HepG2 (cell line): ENCODE results near the gene PRKAR1B. TPM values are rescaled to one million over a fixed set of nuclear protein-coding genes. Genes with fewer than 3 reads are reported as not detected.

ENCODE experiments used
- AKAP8 ChIP-seq: sonication (generic); formaldehyde crosslinking; IDR thresholded peaks from 2 replicates; pipeline ENCODE4 v1.5.1; 2020; ENCODE audit warnings: mild to moderate bottlenecking, missing genetic modification reagents
- ARNT2 ChIP-seq: sonication (generic); formaldehyde crosslinking; IDR thresholded peaks from 2 replicates; pipeline ENCODE4 v1.8.0; 2022; ENCODE audit warnings: mild to moderate bottlenecking, low read depth, missing genetic modification reagents, moderate library complexity
- ATF7-NPFF ChIP-seq: sonication (generic); formaldehyde crosslinking; IDR thresholded peaks from 2 replicates; pipeline ENCODE4 v1.8.1; 2023; ENCODE audit warnings: mild to moderate bottlenecking, low read depth, missing genetic modification reagents, moderate library complexity
- GLI4 ChIP-seq: sonication (generic); formaldehyde crosslinking; IDR thresholded peaks from 2 replicates; pipeline ENCODE4 v1.5.1; 2020; ENCODE audit warnings: missing genetic modification reagents, mild to moderate bottlenecking, moderate library complexity, borderline replicate concordance
- MTA1 ChIP-seq: sonication (generic); formaldehyde crosslinking; IDR thresholded peaks from 2 replicates; pipeline ENCODE4 v1.4.0; 2020; ENCODE audit warnings: missing genetic modification reagents, mild to moderate bottlenecking, borderline replicate concordance
- MTF2 ChIP-seq: sonication (generic); formaldehyde crosslinking; IDR thresholded peaks from 2 replicates; pipeline ENCODE4 v1.5.0; 2020; ENCODE audit warnings: missing genetic modification reagents, borderline replicate concordance
- POLR2A ChIP-seq, 2 experiments: IDR thresholded peaks; 2 replicates each; pipeline ENCODE4 v1.6.1; 2011; ENCODE audit warnings: low read depth in 2 of 2, low read length in 2 of 2, mild to moderate bottlenecking in 1 of 2, moderate library complexity in 1 of 2; ENCODE audit not compliant: insufficient read depth in 1 of 2
- SALL2 ChIP-seq: sonication (generic); formaldehyde crosslinking; IDR thresholded peaks from 2 replicates; pipeline ENCODE4 v1.8.1; 2023; ENCODE audit warnings: mild to moderate bottlenecking, missing genetic modification reagents, inconsistent platforms
- SCMH1 ChIP-seq: sonication (generic); formaldehyde crosslinking; IDR thresholded peaks from 2 replicates; pipeline ENCODE4 v1.9.0; 2021; ENCODE audit warnings: missing genetic modification reagents, mild to moderate bottlenecking, borderline replicate concordance
- ZBTB1 ChIP-seq: sonication (generic); formaldehyde crosslinking; IDR thresholded peaks from 2 replicates; pipeline ENCODE4 v1.4.0; 2020; ENCODE audit warnings: missing genetic modification reagents, borderline replicate concordance
- ZFP37 ChIP-seq: sonication (generic); formaldehyde crosslinking; IDR thresholded peaks from 2 replicates; pipeline ENCODE4 v1.4.0; 2020; ENCODE audit warnings: missing genetic modification reagents, borderline replicate concordance
- ZNF260 ChIP-seq: sonication (generic); formaldehyde crosslinking; IDR thresholded peaks from 2 replicates; pipeline ENCODE4 v1.4.0; 2020; ENCODE audit warnings: missing genetic modification reagents, low read depth, mild to moderate bottlenecking, borderline replicate concordance
- ZNF30 ChIP-seq: sonication (generic); formaldehyde crosslinking; IDR thresholded peaks from 2 replicates; pipeline ENCODE4 v1.5.0; 2020; ENCODE audit warnings: mild to moderate bottlenecking, missing genetic modification reagents
- ZNF513 ChIP-seq: sonication (generic); formaldehyde crosslinking; conservative IDR thresholded peaks from 2 replicates; pipeline ENCODE4 v1.5.0; 2020; ENCODE audit warnings: missing genetic modification reagents
- ZNF552 ChIP-seq: sonication (generic); formaldehyde crosslinking; IDR thresholded peaks from 2 replicates; pipeline ENCODE4 v1.9.0; 2022; ENCODE audit warnings: missing genetic modification reagents, mild to moderate bottlenecking, borderline replicate concordance
- ZNF569 ChIP-seq: sonication (generic); formaldehyde crosslinking; IDR thresholded peaks from 2 replicates; pipeline ENCODE4 v1.5.0; 2020; ENCODE audit warnings: mild to moderate bottlenecking, missing genetic modification reagents, moderate library complexity, borderline replicate concordance
- ZNF704 ChIP-seq: sonication (generic); formaldehyde crosslinking; IDR thresholded peaks from 2 replicates; pipeline ENCODE4 v1.8.1; 2023; ENCODE audit warnings: mild to moderate bottlenecking, inconsistent platforms, moderate library complexity, missing genetic modification reagents, borderline replicate concordance
- ZNF737 ChIP-seq: sonication (generic); formaldehyde crosslinking; IDR thresholded peaks from 2 replicates; pipeline ENCODE4 v1.5.0; 2020; ENCODE audit warnings: missing genetic modification reagents, mild to moderate bottlenecking, borderline replicate concordance
- polyA plus RNA-seq, 8 experiments: library from polyadenylated mRNA; depleted of rRNA in 3 of 8; stranded (reverse) in 7 of 8; unstranded in 1 of 8; fragments of >200 nt; fragmentation: Illumina TruSeq in 4 of 8; extraction: Trizol in 4 of 8; gene quantifications; 2 replicates each; pipeline versions ENCODE4 v1.2.1 to v1.2.3, GENCODE V29; 2011 to 2016; ENCODE audit warnings: low read depth in 4 of 8, missing spikeins in 1 of 8, mixed read lengths in 1 of 8; ENCODE audit not compliant: insufficient read depth in 1 of 8
- total RNA-seq, 5 experiments: library from RNA; depleted of rRNA; stranded (reverse); fragments of >200 nt; fragmentation: Illumina TruSeq; extraction: Trizol; gene quantifications; 2 replicates each; pipeline ENCODE4 v1.2.3, GENCODE V29; 2016; ENCODE audit warnings: low read depth in 1 of 5
- TF ChIP-seq, protein P1 (sequence below): sonication (generic); formaldehyde crosslinking; IDR thresholded peaks from 2 replicates; pipeline ENCODE4; 2020; ENCODE audit warnings: missing genetic modification reagents, mild to moderate bottlenecking, borderline replicate concordance
- TF ChIP-seq, protein P2 (sequence below): sonication (generic); formaldehyde crosslinking; IDR thresholded peaks from 2 replicates; pipeline ENCODE4 v1.8.1; 2022; ENCODE audit warnings: low read depth, mild to moderate bottlenecking, missing genetic modification reagents

The PRKAR1B gene
- total and polyA plus RNA-seq, 2 of the 13 experiments (the other 11 are each of a cell fraction or from before 2014, with no cell fraction given) = 7.9 to 28.2 TPM

DNA sequence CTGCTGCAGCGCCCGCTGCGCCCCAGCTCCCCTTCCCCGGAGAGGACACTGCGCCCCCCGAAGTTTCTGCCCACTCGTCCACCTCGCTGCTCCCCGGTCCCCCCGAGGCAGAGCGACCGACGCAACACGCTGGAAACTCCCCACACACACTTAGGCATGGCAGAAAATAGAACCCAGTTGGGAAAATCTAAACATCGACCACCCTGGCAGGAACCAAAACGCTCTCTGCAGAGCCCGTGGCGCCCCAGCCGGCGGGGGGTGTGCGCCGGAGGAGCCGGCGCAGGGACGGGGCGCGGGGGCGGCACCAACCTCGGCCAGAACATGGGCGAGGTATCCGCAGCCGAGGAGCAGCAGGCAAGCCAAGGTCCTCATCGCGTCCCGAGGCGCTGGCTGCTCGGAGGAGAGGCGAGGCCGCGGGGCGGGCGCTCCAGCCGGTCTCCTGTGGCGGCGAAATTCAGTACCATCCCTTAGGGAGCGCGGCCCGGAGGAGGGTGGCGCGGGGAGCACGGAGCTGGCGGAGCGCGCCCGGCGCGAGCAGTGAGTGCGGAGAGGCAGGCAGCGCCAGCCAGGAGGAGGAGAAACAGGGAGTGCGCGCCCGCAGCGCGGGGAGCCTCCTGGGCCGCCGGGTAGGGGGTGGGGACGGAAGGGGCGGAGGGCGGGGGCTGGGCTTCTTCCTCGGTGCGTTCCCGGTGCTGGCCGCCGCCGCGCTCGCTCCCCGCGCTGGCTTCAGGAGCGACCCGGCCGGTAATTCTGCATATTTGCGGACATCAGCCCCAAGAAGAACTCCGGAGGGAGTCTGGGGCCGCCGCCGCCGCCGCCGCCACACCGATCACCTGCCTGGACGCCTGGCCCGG, 208.2 kb downstream of the PRKAR1B start (continued):
- TF ChIP-seq ZNF513 (CRISPR knock-in tag) (no peak), MTF2 (CRISPR knock-in tag) (peak; percentile 36; the same call in 1 of the 2 replicates), ZNF260 (CRISPR knock-in tag) (no peak), ZNF552 (no peak), AKAP8 (CRISPR knock-in tag) (no peak), ZBTB1 (CRISPR knock-in tag) (no peak), ARNT2 (CRISPR knock-in tag) (no peak), POLR2A (IDR thresholded peaks at IDR 0.05; ENCODE audit: insufficient read depth in 1 of 2, low read depth in 2 of 2, low read length in 2 of 2) (no peak), ZFP37 (CRISPR knock-in tag) (no peak), ZNF569 (no peak), MTA1 (CRISPR knock-in tag) (peak; percentile 54; the same call in 1 of the 2 replicates), ZNF737 (CRISPR knock-in tag) (no peak), GLI4 (CRISPR knock-in tag) (no peak), ZNF704 (no peak), SCMH1 (CRISPR knock-in tag) (no peak), ATF7-NPFF (CRISPR knock-in tag) (no peak), ZNF30 (CRISPR knock-in tag) (no peak), SALL2 (no peak)
- TF ChIP-seq, protein P1, sequence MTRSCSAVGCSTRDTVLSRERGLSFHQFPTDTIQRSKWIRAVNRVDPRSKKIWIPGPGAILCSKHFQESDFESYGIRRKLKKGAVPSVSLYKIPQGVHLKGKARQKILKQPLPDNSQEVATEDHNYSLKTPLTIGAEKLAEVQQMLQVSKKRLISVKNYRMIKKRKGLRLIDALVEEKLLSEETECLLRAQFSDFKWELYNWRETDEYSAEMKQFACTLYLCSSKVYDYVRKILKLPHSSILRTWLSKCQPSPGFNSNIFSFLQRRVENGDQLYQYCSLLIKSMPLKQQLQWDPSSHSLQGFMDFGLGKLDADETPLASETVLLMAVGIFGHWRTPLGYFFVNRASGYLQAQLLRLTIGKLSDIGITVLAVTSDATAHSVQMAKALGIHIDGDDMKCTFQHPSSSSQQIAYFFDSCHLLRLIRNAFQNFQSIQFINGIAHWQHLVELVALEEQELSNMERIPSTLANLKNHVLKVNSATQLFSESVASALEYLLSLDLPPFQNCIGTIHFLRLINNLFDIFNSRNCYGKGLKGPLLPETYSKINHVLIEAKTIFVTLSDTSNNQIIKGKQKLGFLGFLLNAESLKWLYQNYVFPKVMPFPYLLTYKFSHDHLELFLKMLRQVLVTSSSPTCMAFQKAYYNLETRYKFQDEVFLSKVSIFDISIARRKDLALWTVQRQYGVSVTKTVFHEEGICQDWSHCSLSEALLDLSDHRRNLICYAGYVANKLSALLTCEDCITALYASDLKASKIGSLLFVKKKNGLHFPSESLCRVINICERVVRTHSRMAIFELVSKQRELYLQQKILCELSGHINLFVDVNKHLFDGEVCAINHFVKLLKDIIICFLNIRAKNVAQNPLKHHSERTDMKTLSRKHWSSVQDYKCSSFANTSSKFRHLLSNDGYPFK (CRISPR knock-in tag) = no peak
- TF ChIP-seq, protein P2, sequence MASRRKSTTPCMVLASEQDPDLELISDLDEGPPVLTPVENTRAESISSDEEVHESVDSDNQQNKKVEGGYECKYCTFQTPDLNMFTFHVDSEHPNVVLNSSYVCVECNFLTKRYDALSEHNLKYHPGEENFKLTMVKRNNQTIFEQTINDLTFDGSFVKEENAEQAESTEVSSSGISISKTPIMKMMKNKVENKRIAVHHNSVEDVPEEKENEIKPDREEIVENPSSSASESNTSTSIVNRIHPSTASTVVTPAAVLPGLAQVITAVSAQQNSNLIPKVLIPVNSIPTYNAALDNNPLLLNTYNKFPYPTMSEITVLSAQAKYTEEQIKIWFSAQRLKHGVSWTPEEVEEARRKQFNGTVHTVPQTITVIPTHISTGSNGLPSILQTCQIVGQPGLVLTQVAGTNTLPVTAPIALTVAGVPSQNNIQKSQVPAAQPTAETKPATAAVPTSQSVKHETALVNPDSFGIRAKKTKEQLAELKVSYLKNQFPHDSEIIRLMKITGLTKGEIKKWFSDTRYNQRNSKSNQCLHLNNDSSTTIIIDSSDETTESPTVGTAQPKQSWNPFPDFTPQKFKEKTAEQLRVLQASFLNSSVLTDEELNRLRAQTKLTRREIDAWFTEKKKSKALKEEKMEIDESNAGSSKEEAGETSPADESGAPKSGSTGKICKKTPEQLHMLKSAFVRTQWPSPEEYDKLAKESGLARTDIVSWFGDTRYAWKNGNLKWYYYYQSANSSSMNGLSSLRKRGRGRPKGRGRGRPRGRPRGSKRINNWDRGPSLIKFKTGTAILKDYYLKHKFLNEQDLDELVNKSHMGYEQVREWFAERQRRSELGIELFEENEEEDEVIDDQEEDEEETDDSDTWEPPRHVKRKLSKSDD = no peak
